Tongue (tissue), 2 donors: ENCODE results near the gene ZBTB5. TPM values are rescaled to one million over a fixed set of nuclear protein-coding genes. Genes with fewer than 3 reads are reported as not detected.
A peak's percentile ranks its signal among the peaks of the same experiment; 100 is the strongest.

Source experiments
- DNase-seq: peaks from one replicate; pipeline ENCODE4 v3.0.0-alpha.2; 2015
- total RNA-seq: library from RNA; depleted of rRNA; stranded (reverse); fragments of >200 nt; gene quantifications from one replicate; pipeline ENCODE4 v1.2.3, GENCODE V29; 2014

ZBTB5 gene
- total RNA-seq, 1 donor from 2014 or later = 20.8 TPM

DNA sequence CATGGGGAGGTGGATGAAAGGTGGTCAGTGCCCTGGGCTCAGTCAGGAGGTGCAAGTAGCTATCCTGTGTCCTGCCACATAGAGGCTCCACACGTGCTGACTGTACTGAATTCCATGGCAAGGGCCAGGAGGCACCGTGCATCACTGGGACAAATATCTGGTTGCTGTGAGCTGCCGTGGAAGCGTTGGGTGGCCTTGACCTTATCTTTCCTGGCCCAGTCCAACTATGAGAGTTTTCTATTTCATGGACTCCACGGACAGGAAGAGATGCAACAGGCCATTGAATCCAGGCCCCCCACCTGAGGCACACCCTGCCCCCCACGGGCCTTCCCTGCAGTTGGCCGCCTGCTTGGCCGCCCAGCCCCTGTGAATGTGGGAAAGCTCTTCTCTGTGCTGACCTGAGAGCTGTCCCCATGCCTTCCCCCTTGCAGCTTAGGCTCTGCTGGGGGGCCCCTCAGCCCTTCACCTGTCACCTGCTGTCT is 41.0 kb downstream of the ZBTB5 start:
- no peak for DNase-seq

DNA sequence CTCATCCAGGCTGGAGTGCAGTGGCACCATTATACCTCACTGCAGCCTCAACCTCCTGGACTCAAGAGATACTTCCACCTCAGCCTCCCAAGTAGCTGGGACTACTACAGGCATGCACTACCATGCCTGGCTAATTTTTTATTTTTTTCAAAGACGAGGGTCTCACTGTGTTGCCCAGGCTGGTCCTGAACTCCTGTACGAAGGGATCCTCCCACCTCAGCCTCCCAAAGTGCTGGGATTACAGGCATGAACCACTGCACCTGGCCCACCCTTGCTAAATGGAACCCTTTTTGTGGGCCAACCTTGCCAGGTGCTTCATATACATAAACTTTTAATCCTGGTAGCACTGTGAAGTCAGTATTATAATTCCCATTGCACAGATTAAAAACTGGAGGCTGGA is 41.7 kb downstream of the ZBTB5 start:
- no peak for DNase-seq

- DNase-seq = peak; percentile 90
Observed at GRCh38 chr9:37422289-37423104, 42.8 kb downstream of the ZBTB5 start, which contains the start of gene GRHPR. GRHPR (plus strand) TSS chr9:37422696; CDS start chr9:37422751, 55 bp downstream.

DNA sequence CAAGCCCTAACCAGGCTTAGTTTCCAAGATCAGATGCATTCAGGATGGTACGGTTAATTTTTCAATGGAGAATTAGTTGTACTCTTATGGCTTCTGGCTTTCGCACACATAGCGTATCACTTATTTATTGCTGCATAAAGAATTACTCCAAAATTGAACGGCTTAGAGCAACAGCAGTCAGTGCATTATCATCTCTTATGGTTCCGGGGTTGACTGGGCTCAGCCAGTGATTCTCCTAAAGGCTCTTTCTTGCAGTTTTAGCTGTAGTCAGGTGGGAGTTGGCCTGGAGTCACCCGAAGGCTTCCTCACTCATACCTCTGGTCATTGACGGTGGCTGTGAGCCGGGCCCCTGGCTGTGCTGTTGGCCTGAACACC is 43.3 kb downstream of the ZBTB5 start:
- DNase-seq = no peak

- DNase-seq = no peak
Observed at GRCh38 chr9:37420271-37421215, 44.7 kb downstream of the ZBTB5 start.

GRCh38 chr9:37419204-37419603 is 46.0 kb downstream of the ZBTB5 start:
- DNase-seq = no peak

- no peak for DNase-seq
Observed at GRCh38 chr9:37417857-37418618, 47.2 kb downstream of the ZBTB5 start.

- DNase-seq = no peak
Observed at GRCh38 chr9:37417252-37417803, 47.9 kb downstream of the ZBTB5 start.

DNA sequence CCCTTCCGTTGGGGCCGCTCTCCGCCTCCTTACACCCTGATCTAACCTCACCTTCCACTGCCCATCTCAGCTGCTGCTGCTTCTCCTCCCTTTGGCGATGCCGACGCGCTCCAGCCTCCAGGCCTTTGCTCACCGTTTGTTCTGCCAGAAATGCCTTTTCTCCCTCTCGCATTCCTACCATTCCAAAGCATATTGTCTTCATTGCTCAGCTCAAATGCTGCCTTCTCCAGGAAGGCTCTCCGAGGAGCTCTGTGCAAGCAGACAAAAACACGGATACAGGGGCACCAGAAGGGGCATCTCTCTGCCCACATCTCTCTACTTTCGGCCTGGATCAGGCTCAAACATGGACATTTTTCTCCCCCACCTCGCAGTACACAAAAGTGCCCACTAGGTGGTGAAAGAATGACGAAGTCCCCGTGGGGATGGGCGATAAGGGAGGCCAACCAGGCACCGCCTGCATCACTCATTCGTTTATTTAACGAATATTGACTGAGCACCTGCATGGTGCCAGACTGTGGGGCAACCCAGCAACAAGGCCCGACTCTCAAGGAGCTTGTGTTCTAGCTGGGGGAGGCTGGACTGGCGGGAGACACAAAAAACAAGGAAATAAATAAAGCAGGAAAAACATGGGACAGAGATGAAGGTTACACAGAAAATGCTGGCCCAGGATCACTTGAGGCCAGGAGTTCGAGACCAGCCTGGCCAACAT is 50.1 kb downstream of the ZBTB5 start:
- DNase-seq = peak; percentile 76

DNA sequence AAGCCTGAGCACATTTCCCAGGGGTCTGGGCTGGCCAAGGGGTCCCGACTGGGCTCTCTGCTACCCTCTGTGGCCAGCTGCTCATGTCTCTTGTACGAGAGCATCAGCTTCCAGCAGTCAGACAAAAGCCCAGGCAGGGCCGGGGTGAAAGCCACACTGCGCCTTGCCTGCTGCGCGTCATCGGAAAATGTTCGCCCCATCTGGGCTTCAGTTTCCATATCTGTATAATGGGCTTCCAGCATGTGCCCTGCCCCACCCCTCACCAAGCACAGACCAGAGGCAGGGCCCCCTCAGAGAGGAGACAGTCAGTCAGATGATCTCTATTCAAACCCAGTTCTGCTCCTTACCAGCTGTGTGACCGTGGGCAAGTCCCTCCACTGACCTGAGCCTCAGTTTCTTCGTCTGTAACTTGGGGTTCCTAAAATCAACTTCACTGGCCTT is 50.7 kb downstream of the ZBTB5 start:
- DNase-seq = no peak

GRCh38 chr9:37413311-37413710 is 51.9 kb downstream of the ZBTB5 start:
- no peak for DNase-seq

DNA sequence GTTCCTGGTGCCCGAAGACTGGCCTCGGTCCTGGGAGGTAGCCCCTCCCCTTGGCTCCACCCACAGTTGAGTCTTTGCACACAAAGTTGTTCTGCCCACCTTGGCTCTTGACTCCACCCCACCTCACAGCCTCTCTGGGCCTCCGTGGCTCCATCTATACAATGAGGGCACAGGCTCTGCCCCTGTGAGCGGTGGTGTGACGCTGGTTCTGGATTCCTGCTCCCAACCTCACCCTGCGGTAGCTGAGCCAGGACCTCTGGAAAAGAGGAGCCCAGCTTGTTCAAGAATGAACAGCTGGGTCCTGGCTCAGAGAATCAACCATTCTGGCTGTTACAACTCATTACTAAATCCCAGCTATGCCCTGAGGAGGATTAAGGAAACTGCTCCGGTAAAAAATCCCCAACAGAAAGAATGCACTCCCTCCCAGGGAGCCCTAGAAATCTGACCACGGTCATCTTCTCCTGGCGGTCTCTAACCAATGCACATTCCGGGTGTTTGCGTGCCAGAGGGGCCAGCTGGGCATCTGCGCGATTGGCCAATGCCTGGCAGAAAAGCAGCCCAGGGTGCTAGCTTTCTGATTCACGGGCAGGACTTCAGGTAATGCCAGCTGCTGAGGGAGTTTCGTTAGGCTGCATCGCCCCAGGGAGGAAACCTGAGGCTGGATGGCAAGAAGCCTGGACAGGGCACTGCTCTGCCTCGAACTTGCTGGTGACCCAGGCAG is 52.7 kb downstream of the ZBTB5 start:
- peak; percentile 80 for DNase-seq

GRCh38 chr9:37410969-37411785 is 54.1 kb downstream of the ZBTB5 start:
- DNase-seq = no peak

GRCh38 chr9:37410354-37410861 is 54.8 kb downstream of the ZBTB5 start:
- no peak for DNase-seq

DNA sequence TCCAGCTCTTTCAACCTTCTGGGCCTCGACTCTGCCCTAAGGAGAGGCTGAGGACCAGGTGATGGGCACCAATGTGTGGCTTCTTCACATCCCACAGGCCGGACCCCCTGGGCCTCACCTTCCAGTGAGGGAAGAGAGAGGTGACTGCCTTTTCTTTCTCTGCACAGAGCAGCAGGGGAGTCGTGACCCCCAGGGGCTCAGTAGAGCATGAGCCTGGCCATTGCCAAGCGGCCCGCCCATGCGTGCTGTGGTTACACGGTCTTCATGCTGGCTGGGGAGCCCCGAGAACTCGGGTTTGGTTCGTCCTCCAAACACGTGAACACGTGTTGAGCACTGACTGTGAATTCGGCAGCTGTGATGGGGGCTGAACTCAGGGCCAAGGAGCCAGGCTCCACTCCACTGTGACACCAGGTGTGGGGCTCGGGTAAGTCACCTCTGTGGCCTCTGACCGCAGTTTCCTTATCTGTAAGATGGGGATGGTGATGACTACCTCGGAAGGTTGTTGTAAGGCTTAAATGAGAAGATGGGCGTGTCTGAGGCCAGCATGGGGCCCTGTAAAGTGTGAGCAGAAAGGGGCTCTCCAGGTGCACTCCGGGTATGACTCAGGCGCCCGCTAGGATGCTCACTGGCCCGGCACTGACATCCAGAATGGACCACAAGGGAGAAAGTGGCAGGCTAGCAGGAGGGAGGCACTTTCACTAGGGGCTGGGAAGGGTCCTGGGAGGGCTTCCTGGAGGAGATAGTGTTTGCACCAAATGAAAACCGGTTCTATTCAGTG is 56.1 kb downstream of the ZBTB5 start:
- no peak for DNase-seq

DNA sequence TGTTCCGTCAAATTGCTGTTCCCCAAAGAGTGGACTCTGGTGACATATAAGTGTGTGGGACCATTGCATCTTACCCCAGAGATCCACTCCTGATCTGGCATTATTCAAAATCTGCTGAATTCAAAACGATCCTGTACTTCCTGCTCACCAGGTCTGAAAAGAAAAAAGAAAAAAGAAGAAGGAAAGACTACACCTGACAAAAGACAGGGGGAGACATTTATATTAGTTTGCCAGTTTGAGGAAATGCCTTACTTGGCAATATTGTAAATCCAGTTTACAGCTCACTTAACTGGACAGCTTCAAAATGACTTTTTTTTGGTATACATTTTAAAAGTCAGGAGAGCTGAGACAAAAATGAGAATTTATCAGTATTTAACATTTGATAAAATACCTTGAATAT is 57.8 kb downstream of the ZBTB5 start:
- no peak for DNase-seq

DNA sequence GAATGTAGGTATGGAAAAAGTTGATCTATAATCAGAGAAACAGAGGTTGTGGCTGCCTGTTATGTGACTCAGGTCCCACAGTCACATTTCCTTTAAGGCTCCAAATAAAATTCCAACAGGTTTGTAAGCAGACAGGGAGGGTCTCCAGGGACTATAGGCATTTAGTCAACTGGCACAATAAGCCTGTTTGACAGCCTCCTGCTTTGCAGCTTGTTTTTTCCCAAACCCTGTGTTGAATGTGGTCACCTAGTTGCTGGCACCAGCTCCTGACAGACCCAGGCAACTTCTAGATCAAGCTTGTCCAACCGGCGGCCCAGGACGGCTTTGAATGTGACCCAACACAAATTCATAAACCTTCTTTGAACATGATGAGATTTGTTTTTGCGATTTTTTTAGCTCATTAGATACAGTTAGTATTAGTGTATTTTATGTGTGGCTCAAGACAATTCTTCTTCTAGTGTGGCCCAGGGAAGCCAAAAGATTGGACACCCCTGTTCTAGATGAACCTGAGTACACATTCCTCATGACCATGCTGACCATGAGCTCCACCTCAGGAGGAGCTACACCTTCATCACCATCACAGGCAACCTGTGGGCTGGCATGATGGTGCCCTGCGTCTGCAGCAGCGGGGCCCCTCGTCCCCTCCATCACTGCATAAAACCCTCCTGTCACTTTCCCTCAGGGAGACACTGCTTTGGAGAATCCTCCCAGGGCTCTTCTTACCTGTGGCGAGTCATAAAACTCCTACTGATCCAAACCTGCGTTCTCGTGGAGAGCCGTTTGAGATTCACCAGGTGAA is 58.4 kb downstream of the ZBTB5 start:
- no peak for DNase-seq
